ENCODE measurements around the gene SPO11. TPM values are rescaled to one million over a fixed set of nuclear protein-coding genes. Genes with fewer than 3 reads are reported as not detected.
A peak's percentile ranks its signal among the peaks of the same experiment; 100 is the strongest.

SPO11 gene
- total RNA-seq, 2 donors from 2014 or later = 2.6 TPM; not detected in 1

- no peaks in the 10 kb centered on the region for H3K27me3 ChIP-seq (replicated peaks; ENCODE audit: insufficient read depth)
Observed at GRCh38 chr20:57290178-57290484, 39.5 kb upstream of the SPO11 start.

DNA sequence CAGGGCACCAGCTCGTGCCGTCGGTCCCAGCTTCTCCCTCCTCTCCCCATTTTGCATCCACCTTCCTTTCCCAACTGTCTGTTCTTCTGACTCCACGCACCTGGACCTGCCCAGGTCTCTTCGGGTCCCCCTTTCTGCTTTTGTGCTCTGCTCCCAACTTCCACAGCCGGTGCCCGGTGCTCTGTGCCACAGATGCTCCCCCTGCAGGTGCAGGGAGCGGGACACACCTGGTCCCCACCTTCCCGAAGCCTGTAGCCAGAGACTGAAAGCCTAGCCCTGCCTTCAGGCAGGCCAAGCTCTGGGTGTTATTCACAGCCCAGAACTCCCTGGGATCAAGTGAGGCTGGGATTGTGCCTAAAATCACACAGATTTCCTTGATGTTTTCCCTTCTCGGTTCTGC, 38.6 kb upstream of the SPO11 start:
- H3K9me3 ChIP-seq = no peaks in the 10 kb centered on the region
- no peak overlapping the region for H3K27ac ChIP-seq
- no peaks in the 10 kb centered on the region for H3K36me3 ChIP-seq
- no peaks in the 10 kb centered on the region for H3K27me3 ChIP-seq (replicated peaks; ENCODE audit: insufficient read depth)
- peaks cover 4% of the 10 kb centered on the region for H3K4me1 ChIP-seq (replicated peaks)
- no peak for DNase-seq (ENCODE audit: low spot score)
- H3K4me3 ChIP-seq = no peak overlapping the region
- intact Hi-C loops (cut with DNase I) = no loop called here
- no peak for TF ChIP-seq POLR2A (IDR thresholded peaks at IDR 0.05)
- TF ChIP-seq, protein P1, sequence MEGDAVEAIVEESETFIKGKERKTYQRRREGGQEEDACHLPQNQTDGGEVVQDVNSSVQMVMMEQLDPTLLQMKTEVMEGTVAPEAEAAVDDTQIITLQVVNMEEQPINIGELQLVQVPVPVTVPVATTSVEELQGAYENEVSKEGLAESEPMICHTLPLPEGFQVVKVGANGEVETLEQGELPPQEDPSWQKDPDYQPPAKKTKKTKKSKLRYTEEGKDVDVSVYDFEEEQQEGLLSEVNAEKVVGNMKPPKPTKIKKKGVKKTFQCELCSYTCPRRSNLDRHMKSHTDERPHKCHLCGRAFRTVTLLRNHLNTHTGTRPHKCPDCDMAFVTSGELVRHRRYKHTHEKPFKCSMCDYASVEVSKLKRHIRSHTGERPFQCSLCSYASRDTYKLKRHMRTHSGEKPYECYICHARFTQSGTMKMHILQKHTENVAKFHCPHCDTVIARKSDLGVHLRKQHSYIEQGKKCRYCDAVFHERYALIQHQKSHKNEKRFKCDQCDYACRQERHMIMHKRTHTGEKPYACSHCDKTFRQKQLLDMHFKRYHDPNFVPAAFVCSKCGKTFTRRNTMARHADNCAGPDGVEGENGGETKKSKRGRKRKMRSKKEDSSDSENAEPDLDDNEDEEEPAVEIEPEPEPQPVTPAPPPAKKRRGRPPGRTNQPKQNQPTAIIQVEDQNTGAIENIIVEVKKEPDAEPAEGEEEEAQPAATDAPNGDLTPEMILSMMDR (IDR thresholded peaks at IDR 0.05) = peak in 1 of 4 experiments; percentile 37
- 53% methylated on average over 10 of the region's 10 CpGs for WGBS

More at GRCh38 chr20:57290178-57290484, 39.5 kb upstream of the SPO11 start:
- H3K36me3 ChIP-seq = no peaks in the 10 kb centered on the region
- intact Hi-C loops (cut with DNase I) = no loop called here
- H3K9me3 ChIP-seq = no peaks in the 10 kb centered on the region
- H3K4me1 ChIP-seq (replicated peaks) = peaks cover 4% of the 10 kb centered on the region
- no peak for TF ChIP-seq POLR2A (IDR thresholded peaks at IDR 0.05)
- TF ChIP-seq POLR2AphosphoS5 (IDR thresholded peaks at IDR 0.05) = no peak
- TF ChIP-seq, protein P1 (IDR thresholded peaks at IDR 0.05) = no peak
- H3K4me3 ChIP-seq = no peak overlapping the region
- no peak for DNase-seq (ENCODE audit: low spot score)
- WGBS = 59% methylated on average over 5 of the region's 5 CpGs
- H3K27ac ChIP-seq = no peak overlapping the region

DNA sequence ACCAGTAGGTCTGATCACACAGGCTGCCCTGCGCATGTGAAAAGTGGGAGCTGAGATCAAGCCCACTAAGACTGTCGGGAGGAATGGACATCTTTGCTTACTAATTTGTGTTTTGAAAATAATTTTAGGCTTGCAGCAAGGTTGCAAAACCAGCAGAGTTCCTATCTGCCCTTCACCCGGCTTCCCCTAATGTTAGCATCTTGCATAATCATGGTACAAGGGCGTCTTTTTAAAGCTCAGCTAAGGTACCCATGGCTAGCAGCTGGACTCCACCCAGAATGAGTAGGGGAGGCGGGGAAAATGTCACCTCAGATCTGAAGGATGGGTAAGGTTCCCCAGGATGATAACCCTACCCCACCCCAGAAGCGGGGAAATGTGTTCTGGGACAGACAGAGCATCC, 37.9 kb upstream of the SPO11 start:
- Histone ChIP-seq H3K27me3 (replicated peaks; ENCODE audit: insufficient read depth) (no peaks in the 10 kb centered on the region), H3K4me1 (replicated peaks) (peaks cover 4% of the 10 kb centered on the region)
- intact Hi-C loops (cut with DNase I) = no loop called here

GRCh38 chr20:57292611-57293010, 37.0 kb upstream of the SPO11 start:
- Histone ChIP-seq H3K36me3 (no peaks in the 10 kb centered on the region), H3K4me1 (replicated peaks) (peaks cover 4% of the 10 kb centered on the region), H3K4me3 (no peak overlapping the region), H3K27ac (no peak overlapping the region), H3K9me3 (no peaks in the 10 kb centered on the region), H3K27me3 (replicated peaks; ENCODE audit: insufficient read depth) (no peaks in the 10 kb centered on the region)
- intact Hi-C loops (cut with DNase I) = no loop called here
- TF ChIP-seq, protein P1 (IDR thresholded peaks at IDR 0.05) = no peak
- TF ChIP-seq POLR2A (IDR thresholded peaks at IDR 0.05) = no peak
- TF ChIP-seq POLR2AphosphoS5 (IDR thresholded peaks at IDR 0.05) = no peak
- no peak for DNase-seq (ENCODE audit: low spot score)
- WGBS = 81% methylated on average over 2 of the region's 2 CpGs

More for the DNA sequence above, 37.9 kb upstream of the SPO11 start:
- DNase-seq (ENCODE audit: low spot score) = no peak
- Histone ChIP-seq H3K4me3 (no peak overlapping the region), H3K9me3 (no peaks in the 10 kb centered on the region), H3K36me3 (no peaks in the 10 kb centered on the region), H3K27ac (no peak overlapping the region)
- whole genome bisulfite sequencing = 96% methylated on average over 6 of the region's 6 CpGs
- no peak for TF ChIP-seq POLR2AphosphoS5 (IDR thresholded peaks at IDR 0.05)

GRCh38 chr20:57293995-57294394, 35.6 kb upstream of the SPO11 start:
- WGBS = 79% methylated on average over 7 of the region's 7 CpGs
- no peaks in the 10 kb centered on the region for H3K27me3 ChIP-seq (replicated peaks; ENCODE audit: insufficient read depth)
- no peak overlapping the region for H3K27ac ChIP-seq
- intact Hi-C loops (cut with DNase I) = no loop called here
- no peaks in the 10 kb centered on the region for H3K9me3 ChIP-seq
- no peaks in the 10 kb centered on the region for H3K4me1 ChIP-seq (replicated peaks)
- no peaks in the 10 kb centered on the region for H3K36me3 ChIP-seq
- H3K4me3 ChIP-seq = no peak overlapping the region
- TF ChIP-seq POLR2A (IDR thresholded peaks at IDR 0.05) = no peak
- no peak for TF ChIP-seq POLR2AphosphoS5 (IDR thresholded peaks at IDR 0.05)
- TF ChIP-seq, protein P1 (IDR thresholded peaks at IDR 0.05) = no peak
- no peak for DNase-seq (ENCODE audit: low spot score)

Data from prostate gland (tissue), 2 donors.